Stimulated activated naive B cell treated with anti-CD40 and anti-IgM and Interleukin-4, amounts not matched to agents 10 μg/mL and 1 μg/mL and 100 μg/mL, for 72 hours (primary cell): ENCODE results near the gene TPD52L1.

Experiments used
- ATAC-seq, 2 donors: fragments of 150-1000 bp; cut with Tn5 transposase; replicated peaks; 2 replicates each; pipeline ENCODE4 v1.10.0; 2021; ENCODE audit warnings: moderate library complexity in 1 of 2
- DNase-seq: peaks from one replicate; pipeline ENCODE4 v3.0.0; 2021
- H3K27ac Mint-ChIP-seq: one replicate; pipeline ENCODE4 v1.8.0; 2022; ENCODE audit warnings: mild to moderate bottlenecking, mixed read lengths
- H3K27me3 Mint-ChIP-seq, 2 donors: one replicate each; pipeline ENCODE4 v1.8.0; 2022; ENCODE audit warnings: mixed read lengths in 2 of 2
- H3K36me3 Mint-ChIP-seq, 2 donors: one replicate each; pipeline ENCODE4 v1.8.0; 2022; ENCODE audit warnings: mixed read lengths in 2 of 2, mild to moderate bottlenecking in 1 of 2
- H3K4me1 Mint-ChIP-seq, 2 donors: one replicate each; pipeline ENCODE4 v1.8.0; 2022; ENCODE audit warnings: mixed read lengths in 2 of 2, mild to moderate bottlenecking in 1 of 2
- H3K4me3 Mint-ChIP-seq, 2 donors: one replicate each; pipeline ENCODE4 v1.8.0; 2022; ENCODE audit warnings: mild to moderate bottlenecking in 2 of 2, mixed read lengths in 2 of 2, moderate library complexity in 1 of 2
- H3K9me3 Mint-ChIP-seq, 2 donors: one replicate each; pipeline ENCODE4 v1.8.0; 2022; ENCODE audit warnings: mixed read lengths in 2 of 2, mild to moderate bottlenecking in 1 of 2

TPD52L1 gene

DNA sequence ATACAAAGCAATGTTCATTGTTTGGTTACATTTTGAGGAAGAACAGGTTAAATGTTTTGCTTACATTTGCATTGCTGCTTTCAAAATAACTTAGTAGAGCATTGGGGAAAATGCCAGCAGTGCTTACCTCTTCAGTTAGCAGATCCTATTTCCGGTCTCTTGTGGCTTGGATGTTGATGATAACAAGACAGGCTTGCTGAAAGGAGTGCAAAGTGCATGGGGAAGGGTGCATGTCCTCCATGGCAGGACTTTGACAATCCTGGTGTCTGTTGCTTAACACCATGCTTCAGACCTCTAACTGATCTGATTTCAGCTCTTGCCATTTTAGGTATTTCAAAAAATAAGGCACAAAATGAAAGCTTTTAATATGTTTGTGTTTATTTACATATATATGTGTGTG is 21.1 kb downstream of the TPD52L1 start:
- Mint-ChIP-seq H3K4me3 (no peak overlapping the region), H3K27ac (no peak overlapping the region), H3K9me3 (no peaks in the 10 kb centered on the region), H3K27me3 (peaks cover 12% of the 10 kb centered on the region in 2 donors), H3K4me1 (no peaks in the 10 kb centered on the region), H3K36me3 (no peaks in the 10 kb centered on the region)
- ATAC-seq, result no peak
- DNase-seq, result no peak

DNA sequence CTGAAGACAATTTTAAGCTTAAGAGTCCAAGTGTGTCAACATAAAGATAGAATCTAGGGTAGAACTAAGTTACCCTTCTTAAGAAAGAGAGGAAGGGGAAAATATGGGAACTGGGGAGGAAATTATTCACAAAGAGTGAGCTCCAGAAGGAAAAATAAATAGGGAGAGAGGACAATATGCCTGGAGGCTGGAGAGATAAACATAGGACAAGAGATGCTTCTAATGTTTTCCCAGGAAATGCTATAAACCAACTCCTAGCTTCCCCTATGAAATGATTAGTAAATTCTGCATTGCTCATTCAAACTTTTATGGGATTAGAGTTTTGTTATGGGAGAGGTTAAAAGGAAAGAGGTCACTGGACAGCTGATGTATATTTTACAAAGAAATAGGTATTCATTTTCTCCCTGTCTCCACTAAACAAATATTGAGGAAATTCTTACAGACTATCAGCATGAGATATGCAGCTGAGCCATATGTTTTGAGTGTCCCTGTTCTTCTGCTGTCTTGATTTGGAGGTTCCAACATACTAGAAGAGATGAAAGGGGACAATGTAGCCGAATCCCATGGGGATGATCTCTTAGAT is 22.0 kb downstream of the TPD52L1 start:
- H3K36me3 Mint-ChIP-seq, result no peaks in the 10 kb centered on the region
- H3K9me3 Mint-ChIP-seq, result no peaks in the 10 kb centered on the region
- no peak for ATAC-seq

DNA sequence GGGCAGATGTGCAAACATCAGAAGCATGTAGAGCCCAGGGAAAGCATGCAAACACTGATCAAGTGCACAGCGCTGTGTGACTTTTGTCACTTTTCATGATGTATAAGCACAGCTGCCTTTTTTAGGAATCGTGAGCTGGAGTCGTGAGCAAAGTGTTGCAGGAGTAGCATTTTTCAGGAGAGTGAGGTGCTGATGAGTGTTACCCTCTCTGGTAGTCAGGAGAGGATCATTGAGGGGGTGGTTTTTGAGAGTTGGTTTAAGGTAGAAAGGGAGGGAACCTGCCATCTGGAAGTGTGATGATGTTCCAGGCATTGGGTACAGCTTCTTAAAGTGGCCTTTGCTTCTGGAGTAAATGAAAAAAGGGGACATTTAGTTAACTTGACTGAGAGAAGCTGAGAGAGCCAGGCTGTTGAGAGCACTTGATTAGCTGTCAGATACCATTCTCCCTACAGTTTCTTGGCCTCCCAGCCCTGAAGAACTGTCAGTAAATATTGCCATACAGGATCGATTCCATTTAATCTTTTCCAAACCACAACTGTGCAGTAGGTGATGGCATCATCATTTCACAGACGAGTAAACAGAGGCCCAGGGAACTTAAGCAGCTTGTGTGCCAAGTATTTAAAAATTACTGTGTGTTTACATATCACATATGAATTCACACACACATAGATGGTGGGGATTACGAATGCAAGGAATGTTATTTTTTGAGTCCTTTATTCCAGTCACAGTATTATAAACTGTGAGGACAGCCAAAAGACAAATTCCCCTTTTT is 28.9 kb downstream of the TPD52L1 start:
- Mint-ChIP-seq H3K36me3 (no peaks in the 10 kb centered on the region), H3K27me3 (peaks cover 12 to 14% of the 10 kb centered on the region in 2 donors)

More for the DNA sequence above, 22.0 kb downstream of the TPD52L1 start:
- Mint-ChIP-seq H3K27me3 (peaks cover 12 to 17% of the 10 kb centered on the region in 2 donors), H3K27ac (no peak overlapping the region), H3K4me3 (no peak overlapping the region), H3K4me1 (no peaks in the 10 kb centered on the region)
- no peak for DNase-seq

GRCh38 chr6:125183391-125183790 is 29.8 kb downstream of the TPD52L1 start:
- no peak for DNase-seq
- Mint-ChIP-seq H3K9me3 (no peaks in the 10 kb centered on the region), H3K4me1 (no peaks in the 10 kb centered on the region), H3K4me3 (no peak overlapping the region), H3K27ac (no peak overlapping the region), H3K36me3 (no peaks in the 10 kb centered on the region), H3K27me3 (peaks cover 12 to 14% of the 10 kb centered on the region in 2 donors)
- no peak for ATAC-seq

More for the DNA sequence above, 28.9 kb downstream of the TPD52L1 start:
- DNase-seq (no peak), ATAC-seq (no peak)
- no peaks in the 10 kb centered on the region for H3K9me3 Mint-ChIP-seq
- H3K4me1 Mint-ChIP-seq, result no peaks in the 10 kb centered on the region
- H3K4me3 Mint-ChIP-seq, result no peak overlapping the region
- no peak overlapping the region for H3K27ac Mint-ChIP-seq

- Mint-ChIP-seq H3K9me3 (no peaks in the 10 kb centered on the region), H3K4me3 (no peak overlapping the region), H3K4me1 (no peaks in the 10 kb centered on the region), H3K27me3 (peaks cover 3 to 11% of the 10 kb centered on the region in 2 donors), H3K36me3 (no peaks in the 10 kb centered on the region), H3K27ac (no peak overlapping the region)
- no peak for ATAC-seq
- DNase-seq, result no peak
Observed at GRCh38 chr6:125188037-125188436, 34.5 kb downstream of the TPD52L1 start.

DNA sequence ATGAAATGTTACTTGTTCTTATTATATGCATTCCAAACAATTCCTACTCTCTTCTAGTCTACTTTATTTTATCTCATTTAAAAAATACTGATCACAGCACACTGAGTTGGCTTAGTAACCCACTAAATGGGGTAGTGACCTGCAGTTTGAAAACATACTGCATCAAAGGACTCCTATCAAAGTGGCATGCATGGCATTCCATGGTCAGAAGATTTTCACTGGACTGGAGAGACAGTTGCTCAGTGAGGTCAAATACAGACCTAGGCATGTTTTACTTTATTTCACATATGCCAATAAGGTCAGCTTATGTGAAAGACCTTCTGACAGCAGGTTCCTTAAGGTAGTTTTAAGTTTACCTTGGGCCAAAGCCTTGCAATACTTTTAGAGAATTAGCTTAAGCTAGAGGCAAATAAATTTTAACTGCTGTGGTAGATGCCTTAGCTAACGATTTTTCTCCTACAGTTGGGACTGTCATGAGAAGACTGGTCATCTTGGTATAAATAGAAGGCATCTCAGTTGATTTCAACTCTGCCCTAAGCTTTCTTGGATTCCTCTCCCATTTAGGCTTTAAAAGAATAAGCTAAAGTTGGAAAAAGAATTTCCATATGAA is 35.1 kb downstream of the TPD52L1 start:
- H3K27me3 Mint-ChIP-seq, result peaks cover 0 to 6% of the 10 kb centered on the region in 2 donors
- H3K9me3 Mint-ChIP-seq, result no peaks in the 10 kb centered on the region

DNA sequence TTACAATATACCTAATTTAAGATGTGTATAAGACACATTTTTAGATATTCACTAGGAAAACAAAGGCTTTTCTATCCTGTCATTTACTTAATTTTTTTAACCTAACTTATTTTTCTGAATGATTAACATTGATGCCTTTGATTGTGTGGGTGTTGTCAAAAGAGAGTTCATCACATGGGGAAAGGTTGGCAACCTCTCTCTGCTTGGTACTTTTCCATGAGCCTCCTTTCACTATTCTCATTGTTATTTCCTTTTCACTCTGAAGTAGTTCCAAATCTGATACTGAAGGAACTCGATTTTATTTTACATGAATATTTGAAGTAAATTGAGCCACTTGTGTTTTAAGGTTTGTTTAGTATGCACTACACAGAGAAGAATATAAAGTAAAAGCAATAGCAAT is 35.9 kb downstream of the TPD52L1 start:
- no peaks in the 10 kb centered on the region for H3K9me3 Mint-ChIP-seq
- no peak overlapping the region for H3K4me3 Mint-ChIP-seq
- peaks cover 0 to 6% of the 10 kb centered on the region in 2 donors for H3K27me3 Mint-ChIP-seq
- ATAC-seq, result no peak
- DNase-seq, result no peak
- no peaks in the 10 kb centered on the region for H3K36me3 Mint-ChIP-seq
- H3K4me1 Mint-ChIP-seq, result no peaks in the 10 kb centered on the region
- no peak overlapping the region for H3K27ac Mint-ChIP-seq

More for the DNA sequence above, 35.1 kb downstream of the TPD52L1 start:
- H3K27ac Mint-ChIP-seq, result no peak overlapping the region
- DNase-seq, result no peak
- H3K4me3 Mint-ChIP-seq, result no peak overlapping the region
- no peaks in the 10 kb centered on the region for H3K4me1 Mint-ChIP-seq
- ATAC-seq, result no peak
- H3K36me3 Mint-ChIP-seq, result no peaks in the 10 kb centered on the region

GRCh38 chr6:125190667-125191066 is 37.1 kb downstream of the TPD52L1 start:
- Mint-ChIP-seq H3K4me3 (no peak overlapping the region), H3K36me3 (no peaks in the 10 kb centered on the region), H3K4me1 (no peaks in the 10 kb centered on the region), H3K27me3 (peaks cover 0 to 6% of the 10 kb centered on the region in 2 donors), H3K9me3 (no peaks in the 10 kb centered on the region), H3K27ac (no peak overlapping the region)
- DNase-seq (no peak), ATAC-seq (no peak)

DNA sequence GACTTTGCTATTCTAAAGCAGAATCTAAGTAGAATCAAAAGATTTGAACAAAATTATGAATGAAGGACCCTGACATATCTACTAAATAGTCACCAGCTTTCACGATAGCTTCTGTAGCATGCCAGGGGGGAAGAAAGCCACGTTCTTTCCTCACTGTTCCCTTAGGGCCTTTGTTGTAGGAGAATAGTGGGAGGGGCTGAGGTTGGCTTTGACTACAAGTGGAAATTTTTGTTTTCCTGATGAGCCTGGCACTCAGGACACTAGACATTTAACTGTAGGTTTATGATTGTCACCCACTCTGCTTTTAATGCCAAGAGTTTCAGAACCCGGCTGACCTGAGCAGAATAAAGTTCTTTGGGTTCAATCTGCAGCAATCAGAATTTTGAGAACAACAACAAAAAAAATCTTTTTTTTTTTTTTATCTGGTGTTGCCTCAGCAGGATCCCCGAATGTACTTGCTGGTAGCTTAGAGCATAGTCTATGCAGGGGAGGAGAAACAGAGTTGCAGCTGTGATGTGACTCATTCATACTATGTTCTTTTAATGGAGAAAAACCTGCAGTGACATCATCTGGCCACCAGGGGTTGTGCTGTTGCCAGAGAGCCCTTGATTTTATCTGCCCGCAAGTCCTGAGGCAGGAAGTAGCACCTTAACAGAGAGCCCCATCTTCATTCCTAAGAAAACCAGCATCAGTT is 38.5 kb downstream of the TPD52L1 start:
- no peaks in the 10 kb centered on the region for H3K36me3 Mint-ChIP-seq
- no peaks in the 10 kb centered on the region for H3K9me3 Mint-ChIP-seq
- ATAC-seq, result peak; percentile 94
- H3K27ac Mint-ChIP-seq, result no peak overlapping the region
- peak; percentile 33 for DNase-seq
- peaks cover 0 to 6% of the 10 kb centered on the region in 2 donors for H3K27me3 Mint-ChIP-seq
- H3K4me3 Mint-ChIP-seq, result no peak overlapping the region
- no peaks in the 10 kb centered on the region for H3K4me1 Mint-ChIP-seq

- ATAC-seq (no peak), DNase-seq (no peak)
- H3K27me3 Mint-ChIP-seq, result peaks cover 0 to 6% of the 10 kb centered on the region in 2 donors
- H3K36me3 Mint-ChIP-seq, result no peaks in the 10 kb centered on the region
- H3K27ac Mint-ChIP-seq, result no peak overlapping the region
- no peak overlapping the region for H3K4me3 Mint-ChIP-seq
- no peaks in the 10 kb centered on the region for H3K9me3 Mint-ChIP-seq
- no peaks in the 10 kb centered on the region for H3K4me1 Mint-ChIP-seq
Observed at GRCh38 chr6:125192610-125192930, 39.0 kb downstream of the TPD52L1 start.

GRCh38 chr6:125193208-125193607 is 39.6 kb downstream of the TPD52L1 start:
- no peak for ATAC-seq
- Mint-ChIP-seq H3K27me3 (peaks cover 0 to 6% of the 10 kb centered on the region in 2 donors), H3K36me3 (no peaks in the 10 kb centered on the region), H3K4me1 (no peaks in the 10 kb centered on the region), H3K4me3 (no peak overlapping the region), H3K9me3 (no peaks in the 10 kb centered on the region), H3K27ac (peak overlapping the region; percentile 67)
- no peak for DNase-seq

DNA sequence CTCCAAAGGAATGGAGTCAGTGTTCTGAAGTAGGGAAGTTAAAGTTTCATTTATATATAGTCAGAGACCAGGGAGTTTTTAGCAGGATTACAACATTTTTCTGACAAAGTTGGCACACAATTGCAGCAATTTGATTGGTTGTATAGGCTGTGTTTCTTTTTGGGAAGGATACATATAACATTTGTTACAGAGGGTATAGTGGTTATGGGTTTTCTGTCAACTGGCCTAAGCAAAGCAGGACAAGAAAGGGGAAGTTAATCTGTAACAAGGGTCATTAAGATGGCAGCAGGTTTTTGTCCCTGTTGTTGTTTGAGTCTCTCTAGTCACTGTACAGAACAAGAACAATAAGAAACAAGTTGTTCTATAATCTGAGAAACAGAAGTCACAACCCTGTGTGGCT is 41.4 kb downstream of the TPD52L1 start:
- H3K27me3 Mint-ChIP-seq, result peaks cover 0 to 6% of the 10 kb centered on the region in 2 donors
- no peak overlapping the region for H3K27ac Mint-ChIP-seq
- no peak for DNase-seq
- no peaks in the 10 kb centered on the region for H3K9me3 Mint-ChIP-seq
- no peaks in the 10 kb centered on the region for H3K4me1 Mint-ChIP-seq
- H3K36me3 Mint-ChIP-seq, result no peaks in the 10 kb centered on the region
- no peak overlapping the region for H3K4me3 Mint-ChIP-seq
- ATAC-seq, result no peak

- no peaks in the 10 kb centered on the region for H3K36me3 Mint-ChIP-seq
- no peak for ATAC-seq
- no peaks in the 10 kb centered on the region for H3K9me3 Mint-ChIP-seq
- H3K27me3 Mint-ChIP-seq, result peaks cover 0 to 6% of the 10 kb centered on the region in 2 donors
- DNase-seq, result no peak
- H3K4me3 Mint-ChIP-seq, result no peak overlapping the region
- no peaks in the 10 kb centered on the region for H3K4me1 Mint-ChIP-seq
- no peak overlapping the region for H3K27ac Mint-ChIP-seq
Observed at GRCh38 chr6:125195526-125195925, 42.0 kb downstream of the TPD52L1 start.

GRCh38 chr6:125196613-125197012 is 43.0 kb downstream of the TPD52L1 start:
- no peak for ATAC-seq
- no peaks in the 10 kb centered on the region for H3K9me3 Mint-ChIP-seq
- H3K27me3 Mint-ChIP-seq, result no peaks in the 10 kb centered on the region
- no peak overlapping the region for H3K27ac Mint-ChIP-seq
- H3K36me3 Mint-ChIP-seq, result no peaks in the 10 kb centered on the region
- no peak overlapping the region for H3K4me3 Mint-ChIP-seq
- DNase-seq, result no peak
- H3K4me1 Mint-ChIP-seq, result no peaks in the 10 kb centered on the region
